Activated T-helper 17 cell treated with anti-CD3 and anti-CD28 coated beads, Interleukin-2, amount 50 U/mL, for 72 hours (primary cell): Measurements from ENCODE around the gene OMD. TPM values are rescaled to one million over a fixed set of nuclear protein-coding genes. Genes with fewer than 3 reads are reported as not detected.
"Not testable (repeated sequence)": the region's sequence is repeated elsewhere in the genome, so short reads cannot be mapped to it uniquely, and the experiment has no call there.

Experiments
- ATAC-seq: fragments of 150-1000 bp; cut with Tn5 transposase; replicated peaks from 2 replicates; pipeline ENCODE4 v1.10.0; 2021; ENCODE audit warnings: mild to moderate bottlenecking, moderate library complexity
- H3K27ac Mint-ChIP-seq: one replicate; pipeline ENCODE4 v1.8.0; 2022; ENCODE audit warnings: mixed read lengths
- H3K27me3 Mint-ChIP-seq: one replicate; pipeline ENCODE4 v1.8.0; 2022; ENCODE audit warnings: mixed read lengths
- H3K36me3 Mint-ChIP-seq: one replicate; pipeline ENCODE4 v1.8.0; 2022; ENCODE audit warnings: low read depth, mild to moderate bottlenecking, mixed read lengths
- H3K4me1 Mint-ChIP-seq: one replicate; pipeline ENCODE4 v1.8.0; 2022; ENCODE audit warnings: mixed read lengths
- H3K4me3 Mint-ChIP-seq: one replicate; pipeline ENCODE4 v1.8.0; 2022; ENCODE audit warnings: mild to moderate bottlenecking, mixed read lengths
- H3K9me3 Mint-ChIP-seq: one replicate; pipeline ENCODE4 v1.8.0; 2022; ENCODE audit warnings: mixed read lengths
- total RNA-seq, 2 donors: library from RNA; stranded (reverse); gene quantifications; one replicate each; pipeline ENCODE4 v1.2.3, GENCODE V29; 2022

OMD gene
- total RNA-seq, 2 donors from 2014 or later, result not detected

GRCh38 chr9:92432350-92432749 is 8.1 kb upstream of the OMD start:
- Mint-ChIP-seq H3K27me3 (no peaks in the 10 kb centered on the region), H3K4me3 (no peak overlapping the region), H3K4me1 (no peaks in the 10 kb centered on the region), H3K9me3 (no peaks in the 10 kb centered on the region), H3K36me3 (peaks cover 5% of the 10 kb centered on the region), H3K27ac (no peak overlapping the region)
- ATAC-seq, result no peak

GRCh38 chr9:92429836-92430235 is 5.6 kb upstream of the OMD start:
- no peaks in the 10 kb centered on the region for H3K4me1 Mint-ChIP-seq
- no peaks in the 10 kb centered on the region for H3K27me3 Mint-ChIP-seq
- H3K36me3 Mint-ChIP-seq, result peaks cover 5% of the 10 kb centered on the region
- ATAC-seq, result no peak
- H3K9me3 Mint-ChIP-seq, result no peaks in the 10 kb centered on the region
- no peak overlapping the region for H3K27ac Mint-ChIP-seq
- no peak overlapping the region for H3K4me3 Mint-ChIP-seq

GRCh38 chr9:92426501-92427145 is 2.4 kb upstream of the OMD start:
- Mint-ChIP-seq H3K27ac (no peak overlapping the region), H3K4me1 (no peaks in the 10 kb centered on the region), H3K9me3 (no peaks in the 10 kb centered on the region), H3K27me3 (no peaks in the 10 kb centered on the region), H3K4me3 (no peak overlapping the region), H3K36me3 (peaks cover 5% of the 10 kb centered on the region)
- no peak for ATAC-seq

GRCh38 chr9:92425474-92425873 is 1.2 kb upstream of the OMD start:
- H3K4me3 Mint-ChIP-seq, result no peak overlapping the region
- no peaks in the 10 kb centered on the region for H3K4me1 Mint-ChIP-seq
- no peaks in the 10 kb centered on the region for H3K27me3 Mint-ChIP-seq
- H3K27ac Mint-ChIP-seq, result no peak overlapping the region
- ATAC-seq, result no peak
- H3K9me3 Mint-ChIP-seq, result no peaks in the 10 kb centered on the region
- H3K36me3 Mint-ChIP-seq, result peaks cover 5% of the 10 kb centered on the region

DNA sequence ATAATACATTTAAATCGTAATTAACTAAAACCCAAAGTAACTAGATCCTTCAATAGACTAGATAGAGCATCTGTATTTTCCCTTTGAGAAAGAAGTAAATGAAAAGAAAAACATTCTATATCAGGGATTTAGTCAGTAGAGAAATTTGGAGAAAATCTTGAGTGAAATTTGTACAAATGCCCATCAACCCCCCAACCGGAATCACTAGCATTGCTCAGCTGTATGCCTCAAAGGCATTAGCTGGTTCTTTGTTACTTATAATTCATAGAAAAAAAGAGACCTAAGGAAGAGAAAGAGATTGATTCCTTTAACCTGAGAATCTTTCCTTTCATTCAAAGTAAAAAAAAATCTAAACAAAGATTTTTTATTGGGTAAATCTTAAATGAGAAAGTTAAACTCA is 659 bp downstream of the OMD start:
- no peaks in the 10 kb centered on the region for H3K36me3 Mint-ChIP-seq
- no peak for ATAC-seq
- no peaks in the 10 kb centered on the region for H3K4me1 Mint-ChIP-seq
- no peak overlapping the region for H3K4me3 Mint-ChIP-seq
- H3K27ac Mint-ChIP-seq, result no peak overlapping the region
- H3K9me3 Mint-ChIP-seq, result no peaks in the 10 kb centered on the region
- H3K27me3 Mint-ChIP-seq, result no peaks in the 10 kb centered on the region

GRCh38 chr9:92422611-92423338 is 1.5 kb downstream of the OMD start:
- no peak overlapping the region for H3K27ac Mint-ChIP-seq
- no peak overlapping the region for H3K4me3 Mint-ChIP-seq
- ATAC-seq, result no peak

GRCh38 chr9:92414566-92414965 is 9.7 kb downstream of the OMD start:
- H3K36me3 Mint-ChIP-seq, result no peaks in the 10 kb centered on the region
- H3K9me3 Mint-ChIP-seq, result no peaks in the 10 kb centered on the region
- no peak for ATAC-seq
- no peak overlapping the region for H3K27ac Mint-ChIP-seq
- H3K4me3 Mint-ChIP-seq, result no peak overlapping the region
- no peaks in the 10 kb centered on the region for H3K4me1 Mint-ChIP-seq
- no peaks in the 10 kb centered on the region for H3K27me3 Mint-ChIP-seq

More at GRCh38 chr9:92422611-92423338, 1.5 kb downstream of the OMD start:
- no peaks in the 10 kb centered on the region for H3K4me1 Mint-ChIP-seq
- H3K9me3 Mint-ChIP-seq, result no peaks in the 10 kb centered on the region
- no peaks in the 10 kb centered on the region for H3K27me3 Mint-ChIP-seq
- no peaks in the 10 kb centered on the region for H3K36me3 Mint-ChIP-seq

- H3K9me3 Mint-ChIP-seq, H3K36me3 Mint-ChIP-seq, ATAC-seq, H3K27me3 Mint-ChIP-seq, H3K4me3 Mint-ChIP-seq, H3K27ac Mint-ChIP-seq, H3K4me1 Mint-ChIP-seq: not testable (repeated sequence)
These were observed 13.1 kb downstream of the OMD start for GRCh38 chr9:92411157-92411556.

GRCh38 chr9:92408747-92409478 is 15.4 kb downstream of the OMD start:
- H3K27ac Mint-ChIP-seq, result no peak overlapping the region
- no peak overlapping the region for H3K4me3 Mint-ChIP-seq
- no peaks in the 10 kb centered on the region for H3K27me3 Mint-ChIP-seq

DNA sequence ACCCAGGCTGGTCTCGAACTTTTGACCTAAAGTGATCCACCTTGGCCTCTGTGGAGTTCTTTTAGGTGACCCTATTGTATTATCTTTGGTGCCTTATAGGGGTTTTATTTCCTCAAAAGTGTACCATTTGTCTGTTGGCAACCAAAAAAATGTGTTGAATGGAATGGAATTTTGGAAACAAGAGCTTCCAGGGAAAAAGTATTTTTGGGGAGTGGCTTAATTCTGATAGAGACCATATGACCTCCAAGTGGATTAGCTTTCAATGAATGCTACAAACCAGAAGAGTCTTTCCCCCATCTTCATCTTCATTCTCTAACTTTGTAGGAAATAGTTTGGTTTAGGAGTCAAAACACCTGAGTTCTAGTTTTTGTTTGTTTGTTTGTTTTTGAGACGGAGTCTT is 16.5 kb downstream of the OMD start:
- ATAC-seq, result no peak
- no peak overlapping the region for H3K27ac Mint-ChIP-seq
- peaks cover 10% of the 10 kb centered on the region for H3K4me1 Mint-ChIP-seq
- no peaks in the 10 kb centered on the region for H3K27me3 Mint-ChIP-seq
- no peaks in the 10 kb centered on the region for H3K36me3 Mint-ChIP-seq
- no peak overlapping the region for H3K4me3 Mint-ChIP-seq
- no peaks in the 10 kb centered on the region for H3K9me3 Mint-ChIP-seq

More at GRCh38 chr9:92408747-92409478, 15.4 kb downstream of the OMD start:
- Mint-ChIP-seq H3K9me3 (no peaks in the 10 kb centered on the region), H3K4me1 (peaks cover 10% of the 10 kb centered on the region), H3K36me3 (no peaks in the 10 kb centered on the region)
- ATAC-seq, result no peak

GRCh38 chr9:92406477-92406876 is 17.8 kb downstream of the OMD start:
- H3K36me3 Mint-ChIP-seq, result no peaks in the 10 kb centered on the region
- peak overlapping the region; percentile 42 for H3K27ac Mint-ChIP-seq
- peak overlapping the region; percentile 48 for H3K4me3 Mint-ChIP-seq

GRCh38 chr9:92405818-92406217 is 18.5 kb downstream of the OMD start:
- Mint-ChIP-seq H3K4me3 (peak overlapping the region; percentile 48), H3K27ac (peak overlapping the region; percentile 16), H3K9me3 (no peaks in the 10 kb centered on the region), H3K4me1 (peaks cover 15% of the 10 kb centered on the region), H3K27me3 (no peaks in the 10 kb centered on the region), H3K36me3 (no peaks in the 10 kb centered on the region)
- no peak for ATAC-seq

More at GRCh38 chr9:92406477-92406876, 17.8 kb downstream of the OMD start:
- peaks cover 15% of the 10 kb centered on the region for H3K4me1 Mint-ChIP-seq
- H3K27me3 Mint-ChIP-seq, result no peaks in the 10 kb centered on the region
- no peaks in the 10 kb centered on the region for H3K9me3 Mint-ChIP-seq
- ATAC-seq, result peak; percentile 66

DNA sequence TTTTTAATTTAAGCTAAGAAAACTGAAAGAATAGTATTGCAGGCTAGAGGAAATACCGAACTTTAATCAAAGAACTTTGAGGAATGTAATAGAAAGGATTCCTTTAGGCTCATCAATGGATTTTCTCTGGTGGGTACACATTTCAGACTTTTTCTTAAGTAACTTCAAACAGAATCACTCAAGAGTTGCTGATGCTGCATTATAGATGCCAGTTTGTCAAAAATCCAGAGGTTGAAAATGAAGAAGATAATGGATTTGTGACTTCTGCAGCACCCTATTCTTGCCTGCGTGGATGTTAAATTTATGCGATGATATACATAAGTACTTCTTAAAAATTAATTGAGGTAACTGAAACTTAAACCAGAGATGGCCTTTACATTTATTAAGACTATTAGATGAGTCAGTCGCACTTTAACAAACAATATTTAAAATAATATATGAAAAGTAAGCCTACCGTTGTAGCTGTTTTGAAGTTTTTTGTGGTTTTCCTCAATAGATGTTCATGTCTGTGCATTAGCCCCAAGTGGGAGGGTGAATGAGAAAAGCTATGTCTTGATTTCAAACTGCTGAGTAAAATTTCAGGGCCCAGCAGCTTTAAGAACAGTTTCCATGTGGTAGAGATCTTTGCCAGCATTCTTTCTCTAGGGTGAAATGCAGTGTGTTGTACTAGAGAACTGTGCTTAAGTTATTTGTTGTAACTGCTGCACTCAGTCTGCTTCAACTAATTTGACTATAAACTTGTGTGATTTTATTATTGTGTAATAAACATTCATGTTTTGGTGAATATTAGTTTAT is 20.0 kb downstream of the OMD start, which contains the start of gene OGN:
TSS of gene OGN (minus strand) at position 537 of the 795 bp plus-strand sequence. CDS start 1,171 bp downstream, outside the sequence.
- H3K9me3 Mint-ChIP-seq, result no peaks in the 10 kb centered on the region
- H3K4me3 Mint-ChIP-seq, result no peak within 1 kb of the TSS
- H3K36me3 Mint-ChIP-seq, result no peaks in the 10 kb centered on the region
- peaks cover 15% of the 10 kb centered on the region for H3K4me1 Mint-ChIP-seq
- no peak within 1 kb of the TSS for H3K27ac Mint-ChIP-seq
- no peak for ATAC-seq
- no peaks in the 10 kb centered on the region for H3K27me3 Mint-ChIP-seq
